GM23248 (cell line): Measurements from ENCODE around the gene ZDHHC20. TPM values are rescaled to one million over a fixed set of nuclear protein-coding genes. Genes with fewer than 3 reads are reported as not detected.

Experiments used
- DNase-seq: peaks from one replicate; pipeline ENCODE4 v3.0.0-alpha.2; 2015
- H2AFZ ChIP-seq: fragments of 200-600 bp; sonication (generic); 2 replicates; pipeline ENCODE4 v1.6.1; 2016; ENCODE audit warnings: antibody characterized with exemption
- H3F3A ChIP-seq: fragments of 200-600 bp; sonication (generic); 2 replicates; pipeline ENCODE4 v1.6.1; 2016; ENCODE audit warnings: mild to moderate bottlenecking, antibody characterized with exemption, mixed run types; ENCODE audit not compliant: insufficient read depth
- H3K27ac ChIP-seq: fragments of 200-600 bp; sonication (generic); 2 replicates; pipeline ENCODE4 v1.5.1; 2016; ENCODE audit warnings: mild to moderate bottlenecking
- H3K27me3 ChIP-seq: fragments of 200-600 bp; sonication (generic); replicated peaks from 2 replicates; pipeline ENCODE4 v1.6.1; 2016; ENCODE audit warnings: mild to moderate bottlenecking; ENCODE audit not compliant: insufficient read depth
- H3K36me3 ChIP-seq: fragments of 200-600 bp; sonication (generic); 2 replicates; pipeline ENCODE4 v1.6.1; 2016; ENCODE audit warnings: low read depth, mild to moderate bottlenecking
- H3K4me1 ChIP-seq: fragments of 200-600 bp; sonication (generic); 2 replicates; pipeline ENCODE4 v1.6.1; 2016; ENCODE audit warnings: mild to moderate bottlenecking; ENCODE audit not compliant: insufficient read depth
- H3K4me2 ChIP-seq: fragments of 200-600 bp; sonication (generic); one replicate; pipeline ENCODE4 v1.6.1; 2016; ENCODE audit warnings: mild to moderate bottlenecking; ENCODE audit not compliant: unreplicated experiment
- H3K4me3 ChIP-seq: fragments of 200-600 bp; sonication (generic); 2 replicates; pipeline ENCODE4 v1.5.1; 2016; ENCODE audit warnings: mild to moderate bottlenecking
- H3K79me2 ChIP-seq: fragments of 200-600 bp; sonication (generic); 2 replicates; pipeline ENCODE4 v1.6.1; 2016; ENCODE audit warnings: mild to moderate bottlenecking; ENCODE audit not compliant: insufficient read depth
- H3K9ac ChIP-seq: fragments of 200-600 bp; sonication (generic); 2 replicates; pipeline ENCODE4 v1.6.1; 2016; ENCODE audit warnings: mild to moderate bottlenecking
- H3K9me2 ChIP-seq: fragments of 200-600 bp; sonication (generic); 2 replicates; pipeline ENCODE4 v1.6.1; 2016; ENCODE audit warnings: mixed run types, mild to moderate bottlenecking, moderate library complexity; ENCODE audit not compliant: insufficient read depth
- H3K9me3 ChIP-seq: fragments of 200-600 bp; sonication (generic); one replicate; pipeline ENCODE4 v1.6.1; 2017; ENCODE audit warnings: low read depth
- H4K20me1 ChIP-seq: fragments of 200-600 bp; sonication (generic); 2 replicates; pipeline ENCODE4 v1.6.0; 2016; ENCODE audit not compliant: insufficient read depth
- EZH2 ChIP-seq: fragments of 200-600 bp; sonication (generic); IDR thresholded peaks from 2 replicates; pipeline ENCODE4 v1.6.1; 2018; ENCODE audit warnings: antibody characterized with exemption, mild to moderate bottlenecking; ENCODE audit not compliant: insufficient read depth, poor library complexity, severe bottlenecking
- EZH2phosphoT487 ChIP-seq: fragments of 200-600 bp; sonication (generic); IDR thresholded peaks from 2 replicates; pipeline ENCODE4 v1.6.1; 2018; ENCODE audit warnings: antibody characterized with exemption, moderate library complexity, mild to moderate bottlenecking, low read depth; ENCODE audit not compliant: insufficient read depth
- WGBS, 2 experiments: methylation state at CpG; one replicate each; pipeline ENCODE4 v1.1.6; 2015 to 2017; ENCODE audit warnings: low lambda C conversion rate in 2 of 2, low coverage in 1 of 2; ENCODE audit errors: missing lambda C conversion rate in 2 of 2; 5-methylcytosine and 5-hydroxymethylcytosine counted together
- in situ Hi-C: fragments of 300-500 bp; cut with MboI; formaldehyde crosslinking; loops from 2 replicates; pipeline ENCODE4 v1.15.0; 2020
- polyA plus RNA-seq: library from polyadenylated mRNA; unstranded; fragments of >200 nt; fragmentation: Nextera tagmentation; extraction: Ambion mirVana; gene quantifications from 2 replicates; pipeline ENCODE4 v1.2.1, GENCODE V29; 2016
- total RNA-seq: library from RNA; depleted of rRNA; stranded (reverse); fragments of >200 nt; shearing (Covaris generic); gene quantifications from 2 replicates; pipeline ENCODE4 v1.2.3, GENCODE V29; 2014

The ZDHHC20 gene
- total and polyA plus RNA-seq, 2 experiments from 2014 or later = 41.1 to 65.3 TPM

DNA sequence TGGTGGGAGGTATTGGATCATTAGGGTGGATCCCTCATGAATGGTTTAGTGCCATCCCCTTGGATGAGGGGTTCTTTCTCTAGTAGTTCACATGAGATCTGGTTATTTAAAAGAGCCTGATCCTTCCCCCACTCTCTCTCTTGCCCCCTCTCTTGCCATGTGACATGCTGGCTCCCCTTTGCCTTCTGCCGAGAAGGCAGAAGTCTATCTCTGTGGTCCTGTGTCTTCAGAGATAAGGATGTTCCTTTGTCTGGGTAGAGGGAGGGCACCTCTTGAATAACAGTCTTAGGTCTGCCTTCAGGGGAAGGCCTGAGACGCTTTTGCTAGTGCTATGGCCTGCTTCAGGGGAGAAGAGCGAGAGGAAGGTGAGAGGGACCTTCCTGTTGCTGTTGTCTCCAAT is 2.0 kb upstream of the ZDHHC20 start:
- Histone ChIP-seq H3K9me3 (no peaks in the 10 kb centered on the region), H3K4me3 (no peak overlapping the region), H4K20me1 (no peaks in the 10 kb centered on the region), H3F3A (peaks cover 6% of the 10 kb centered on the region; the same call in 1 of the 2 replicates), H3K9me2 (no peaks in the 10 kb centered on the region), H3K27me3 (no peaks in the 10 kb centered on the region), H3K79me2 (peaks cover 25% of the 10 kb centered on the region), H3K36me3 (no peaks in the 10 kb centered on the region), H3K4me2 (no peak overlapping the region), H3K4me1 (peaks cover 11% of the 10 kb centered on the region; the same call in 1 of the 2 replicates), H3K27ac (no peak overlapping the region), H3K9ac (no peak overlapping the region), H2AFZ (no peak overlapping the region)
- in situ Hi-C loops = no loop called here
- TF ChIP-seq EZH2 = no peak
- no peak for TF ChIP-seq EZH2phosphoT487
- 70% methylated on average over 3 of the region's 3 CpGs for WGBS, 2 experiments
- no peak for DNase-seq

GRCh38 chr13:21458451-21458812 is 671 bp downstream of the ZDHHC20 start:
- Histone ChIP-seq H3K9me3 (no peaks in the 10 kb centered on the region), H3K9ac (peak overlapping the region; percentile 86), H3K36me3 (no peaks in the 10 kb centered on the region), H3K27me3 (no peaks in the 10 kb centered on the region), H3K79me2 (peaks cover 52% of the 10 kb centered on the region), H3K9me2 (no peaks in the 10 kb centered on the region), H2AFZ (peak overlapping the region; percentile 73), H3F3A (peaks cover 6% of the 10 kb centered on the region; the same call in 1 of the 2 replicates), H4K20me1 (no peaks in the 10 kb centered on the region), H3K4me2 (peak overlapping the region; percentile 87), H3K4me1 (peaks cover 11% of the 10 kb centered on the region; the same call in 1 of the 2 replicates), H3K27ac (peak overlapping the region; percentile 61), H3K4me3 (peak overlapping the region; percentile 81)
- in situ Hi-C loops = no loop called here
- TF ChIP-seq EZH2 (no peak), EZH2phosphoT487 (no peak)
- peak; percentile 52 for DNase-seq
- WGBS, 2 experiments = 1 to 2% methylated on average over 16 of the region's 16 CpGs

- H3K27me3 ChIP-seq = no peaks in the 10 kb centered on the region
- in situ Hi-C loops = no loop called here
- no peak overlapping the region for H2AFZ ChIP-seq
- H4K20me1 ChIP-seq = no peaks in the 10 kb centered on the region
- no peaks in the 10 kb centered on the region for H3K9me3 ChIP-seq
- peaks cover 17% of the 10 kb centered on the region for H3K4me1 ChIP-seq
- no peak overlapping the region for H3K4me2 ChIP-seq
- no peak overlapping the region for H3K27ac ChIP-seq
- no peak for TF ChIP-seq EZH2phosphoT487
- no peak for TF ChIP-seq EZH2
- no peak overlapping the region for H3K9ac ChIP-seq
- no peak overlapping the region for H3K4me3 ChIP-seq
- DNase-seq = peak; percentile 22
- 67 to 69% methylated on average over 6 of the region's 6 CpGs for WGBS, 2 experiments
- H3K79me2 ChIP-seq = peaks cover 95% of the 10 kb centered on the region
- peaks cover 7% of the 10 kb centered on the region; the same call in 1 of the 2 replicates for H3F3A ChIP-seq
- no peaks in the 10 kb centered on the region for H3K36me3 ChIP-seq
- H3K9me2 ChIP-seq = no peaks in the 10 kb centered on the region
These were observed 5.6 kb downstream of the ZDHHC20 start for GRCh38 chr13:21453387-21454081.

DNA sequence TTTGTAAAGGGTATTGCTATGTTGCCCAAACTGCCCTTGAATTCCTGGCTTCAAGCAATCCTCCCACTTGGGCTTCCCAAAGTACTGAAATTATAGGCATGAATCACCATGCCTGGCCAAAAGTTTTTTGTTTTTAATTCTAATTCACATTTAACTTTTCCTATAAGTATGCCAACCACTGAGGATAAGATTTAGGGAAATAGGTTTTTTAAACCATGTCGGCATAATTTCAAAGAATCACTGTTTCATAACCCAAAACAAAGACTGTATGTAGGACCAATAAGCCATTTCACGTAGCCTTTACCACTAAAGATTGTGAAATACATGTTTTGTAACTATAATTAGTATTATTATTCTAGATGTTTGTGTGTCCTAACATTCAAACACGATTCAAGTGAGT is 8.2 kb downstream of the ZDHHC20 start:
- H3K4me3 ChIP-seq = no peak overlapping the region
- H3K4me1 ChIP-seq = peaks cover 5% of the 10 kb centered on the region
- H4K20me1 ChIP-seq = no peaks in the 10 kb centered on the region; the same call in 1 of the 2 replicates
- 78 to 80% methylated on average over 3 of the region's 3 CpGs for WGBS, 2 experiments
- no peaks in the 10 kb centered on the region for H3K9me2 ChIP-seq
- no peaks in the 10 kb centered on the region for H3K27me3 ChIP-seq
- no peak overlapping the region for H3K9ac ChIP-seq
- in situ Hi-C loops = no loop called here
- no peak overlapping the region for H3K27ac ChIP-seq
- 0 out of 2 replicates have a peak, but pooled peaks cover 7% of the 10 kb centered on the region for H3F3A ChIP-seq
- DNase-seq = peak; percentile 34
- no peaks in the 10 kb centered on the region for H3K36me3 ChIP-seq
- H3K4me2 ChIP-seq = no peak overlapping the region
- TF ChIP-seq EZH2 = no peak
- no peak for TF ChIP-seq EZH2phosphoT487
- H3K9me3 ChIP-seq = no peaks in the 10 kb centered on the region
- peaks cover 80% of the 10 kb centered on the region for H3K79me2 ChIP-seq
- H2AFZ ChIP-seq = no peak overlapping the region
